ENCODE data around the gene SLC9A3.

Gene SLC9A3

DNA sequence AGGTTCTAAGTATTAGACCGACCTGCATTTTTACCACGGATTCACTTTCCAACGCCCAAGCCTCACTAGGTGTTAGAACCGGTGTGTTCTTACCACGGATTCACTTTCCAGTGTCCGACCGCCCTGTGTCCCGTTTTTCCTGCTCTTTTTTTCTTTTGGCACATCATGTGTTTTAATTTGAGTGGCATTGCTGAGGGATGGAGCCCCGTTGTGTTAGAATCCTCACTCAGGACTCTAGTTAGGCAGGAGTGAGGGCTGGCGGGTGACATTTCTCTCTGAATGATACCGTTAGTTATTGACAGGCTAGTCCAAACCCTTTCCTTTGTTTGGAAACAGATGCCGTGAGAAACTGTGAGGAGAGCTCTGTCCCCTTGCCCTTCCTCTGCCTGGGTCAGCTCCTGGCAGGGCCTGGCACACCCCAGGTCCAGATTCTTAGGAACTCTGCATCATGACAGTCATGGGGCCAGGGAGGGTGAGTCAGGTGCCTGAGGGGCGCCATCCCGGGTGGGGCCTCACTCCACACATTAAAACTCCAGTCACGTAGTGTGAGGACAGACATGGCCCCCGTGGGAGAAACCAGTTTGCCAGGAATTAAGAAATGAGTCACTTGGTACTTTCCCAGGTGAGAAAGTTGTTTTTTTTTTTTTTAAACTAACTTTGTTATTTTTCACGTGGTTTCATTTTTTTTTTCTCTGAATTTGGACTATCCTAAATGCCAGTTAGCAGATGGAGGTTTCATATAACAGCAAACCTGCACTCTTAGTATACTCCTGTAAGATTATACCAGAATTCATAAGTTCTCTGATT, 65.5 kb downstream of the SLC9A3 start:
- DNase-seq (ENCODE audit: low spot score), result peak; percentile 27

GRCh38 chr5:457195-457961, 66.9 kb downstream of the SLC9A3 start:
- DNase-seq (ENCODE audit: low spot score), result no peak

DNA sequence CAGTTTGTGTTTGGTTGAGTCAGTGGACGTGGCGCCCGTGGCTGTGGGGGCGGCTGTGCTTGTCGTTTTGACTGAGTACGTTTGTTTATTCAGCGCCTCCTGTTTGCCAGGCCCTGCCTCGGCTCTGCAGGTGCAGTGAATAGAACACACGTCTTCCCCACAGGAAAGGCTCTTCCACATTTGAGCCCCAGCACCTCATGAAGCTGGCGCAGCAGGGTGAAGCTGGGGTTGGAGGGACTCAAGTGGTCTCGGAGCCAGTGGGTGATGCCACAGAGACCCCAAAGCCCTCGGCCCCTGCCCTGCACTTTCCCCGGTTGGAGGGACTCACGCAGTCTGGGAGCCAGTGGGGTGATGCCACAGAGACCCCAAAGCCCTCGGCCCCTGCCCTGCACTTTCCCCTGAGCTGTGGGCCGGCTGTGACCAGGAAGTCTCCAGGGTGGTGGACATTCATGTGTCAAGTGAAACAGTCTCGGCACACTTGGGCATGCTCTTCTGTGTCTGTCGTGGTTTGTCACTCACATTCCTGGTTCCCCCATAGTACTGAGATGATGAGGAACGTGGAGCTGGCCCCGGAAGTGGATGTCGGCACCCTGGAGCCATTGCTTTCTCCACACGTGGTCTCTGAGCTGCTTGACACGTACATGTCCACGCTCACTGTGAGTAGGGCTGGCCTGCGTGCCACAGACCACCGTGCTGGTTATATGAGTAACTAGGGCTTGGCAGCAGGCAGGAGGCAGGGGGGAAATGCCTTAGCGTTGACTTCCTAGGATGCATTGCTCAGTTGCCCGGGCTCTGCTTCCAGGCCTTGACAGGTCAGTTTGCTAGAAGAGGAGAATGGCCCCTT, 67.7 kb downstream of the SLC9A3 start:
- no peak for DNase-seq (ENCODE audit: low spot score)

GRCh38 chr5:455806-456205, 68.4 kb downstream of the SLC9A3 start:
- no peak for DNase-seq (ENCODE audit: low spot score)

GRCh38 chr5:454936-455335, 69.3 kb downstream of the SLC9A3 start:
- DNase-seq (ENCODE audit: low spot score), result no peak

GRCh38 chr5:453725-454481, 70.3 kb downstream of the SLC9A3 start:
- DNase-seq (ENCODE audit: low spot score), result no peak

GRCh38 chr5:452978-453710, 71.1 kb downstream of the SLC9A3 start:
- DNase-seq (ENCODE audit: low spot score), result no peak

DNA sequence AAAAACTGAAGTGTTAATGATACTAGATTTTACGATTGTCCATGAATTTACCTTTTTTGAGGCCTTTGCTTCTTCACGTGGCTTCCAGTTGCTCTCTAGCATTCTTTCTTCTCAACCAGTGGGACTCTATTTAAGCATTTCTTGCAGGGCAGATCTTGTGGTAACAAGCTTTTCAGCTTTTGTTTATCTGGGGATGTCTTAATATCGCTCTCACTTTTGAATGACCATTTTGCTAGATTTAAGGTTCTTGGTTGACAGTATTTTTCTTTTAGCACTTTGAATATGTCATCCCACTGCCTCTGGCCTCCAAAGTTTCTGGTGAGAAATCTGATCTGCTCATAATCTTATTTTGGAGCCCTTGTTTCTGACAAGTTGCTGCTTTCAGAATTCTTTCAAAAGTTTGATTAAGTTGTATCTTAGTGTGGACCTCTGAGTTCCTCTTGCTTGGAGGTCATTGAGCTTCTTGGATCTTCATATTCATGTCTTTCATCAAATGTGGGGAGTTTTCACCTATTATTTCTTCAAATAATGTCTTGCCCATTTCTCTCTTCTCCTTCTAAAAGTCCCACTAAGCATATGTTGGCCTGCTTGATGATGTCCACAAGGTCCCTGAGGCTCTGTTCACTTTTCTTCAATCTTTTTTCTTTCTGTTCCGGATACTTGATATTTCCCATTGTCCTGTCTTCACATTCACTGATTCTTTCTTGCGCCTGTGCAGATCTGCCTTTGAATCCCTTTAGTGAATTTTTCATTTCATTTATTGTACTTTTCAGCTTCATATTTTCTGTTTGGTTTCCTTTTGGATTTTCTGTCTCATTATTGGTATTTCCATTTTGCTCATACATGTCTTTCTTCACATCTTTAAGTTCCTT, 72.4 kb downstream of the SLC9A3 start:
- no peak for DNase-seq (ENCODE audit: low spot score)

GRCh38 chr5:449151-449550, 75.1 kb downstream of the SLC9A3 start:
- DNase-seq (ENCODE audit: low spot score), result no peak

DNA sequence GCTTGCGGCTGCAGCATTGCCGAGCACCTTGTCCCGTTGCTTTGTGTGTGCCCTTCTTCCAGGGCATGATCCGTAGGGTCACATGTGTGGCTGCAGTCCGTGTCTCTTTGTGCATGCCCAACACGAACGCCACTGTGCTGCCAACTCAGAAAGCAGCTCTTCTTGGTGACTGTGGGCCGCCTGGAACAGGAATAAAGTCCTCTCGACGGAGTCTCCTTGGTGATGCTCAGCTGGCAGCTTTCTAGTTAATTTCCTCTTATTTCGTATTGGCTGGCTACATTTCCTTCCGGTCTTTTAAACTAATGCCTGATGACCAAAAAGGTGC, 75.5 kb downstream of the SLC9A3 start:
- DNase-seq (ENCODE audit: low spot score), result no peak

DNA sequence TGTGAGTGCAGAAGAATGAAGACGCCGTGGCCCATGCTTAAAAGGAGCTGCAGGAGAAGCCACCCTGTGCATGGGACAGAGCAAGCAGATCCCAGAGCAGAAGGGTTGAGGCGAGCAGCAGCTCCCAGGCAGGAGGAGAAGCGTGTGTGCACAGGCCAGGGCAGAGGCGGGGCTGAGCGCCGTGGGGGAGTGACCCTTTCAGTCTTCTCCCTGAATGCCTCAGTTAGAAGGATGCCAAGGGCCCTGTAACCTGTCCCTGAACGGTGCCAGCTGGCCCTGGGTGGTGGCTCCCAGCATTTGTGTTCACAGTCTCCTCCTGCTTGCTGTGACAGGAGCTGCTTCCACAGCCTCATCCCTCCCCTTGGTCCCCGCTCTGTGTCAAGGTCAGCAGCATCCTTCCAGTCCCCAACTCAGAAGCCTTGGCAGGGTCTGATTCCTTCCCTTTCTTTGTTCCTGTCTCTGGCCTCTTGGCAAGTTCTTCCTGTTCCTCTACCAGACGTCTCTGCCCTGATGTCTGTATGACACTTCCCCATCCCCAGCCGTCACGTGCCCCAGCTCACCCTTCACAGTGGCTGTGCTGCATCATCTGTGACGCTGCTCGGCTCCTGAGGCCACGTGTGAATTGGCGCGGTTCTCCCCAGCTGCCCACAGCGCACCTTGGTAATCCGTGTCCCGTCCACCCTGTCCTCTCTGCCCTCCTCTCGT, 76.0 kb downstream of the SLC9A3 start:
- DNase-seq (ENCODE audit: low spot score), result no peak

DNA sequence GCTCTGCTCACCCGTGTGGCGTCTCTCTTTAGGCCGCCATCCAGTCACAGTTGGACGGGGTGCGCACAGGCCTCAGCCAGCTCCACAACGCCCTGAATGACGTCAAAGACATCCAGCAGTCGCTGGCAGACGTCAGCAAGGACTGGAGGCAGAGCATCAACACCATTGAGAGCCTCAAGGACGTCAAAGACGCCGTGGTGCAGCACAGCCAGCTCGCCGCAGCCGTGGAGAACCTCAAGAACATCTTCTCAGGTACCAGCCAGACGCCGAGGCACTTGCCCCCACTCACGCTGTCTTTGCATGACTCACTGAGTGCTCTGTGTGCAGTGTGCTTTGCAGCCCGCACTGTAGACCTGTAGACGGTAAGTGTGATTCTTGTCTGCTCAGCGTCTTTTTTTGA, 76.7 kb downstream of the SLC9A3 start:
- DNase-seq (ENCODE audit: low spot score), result no peak

GRCh38 chr5:446883-447263, 77.4 kb downstream of the SLC9A3 start:
- peak; percentile 54 for DNase-seq (ENCODE audit: low spot score)

DNA sequence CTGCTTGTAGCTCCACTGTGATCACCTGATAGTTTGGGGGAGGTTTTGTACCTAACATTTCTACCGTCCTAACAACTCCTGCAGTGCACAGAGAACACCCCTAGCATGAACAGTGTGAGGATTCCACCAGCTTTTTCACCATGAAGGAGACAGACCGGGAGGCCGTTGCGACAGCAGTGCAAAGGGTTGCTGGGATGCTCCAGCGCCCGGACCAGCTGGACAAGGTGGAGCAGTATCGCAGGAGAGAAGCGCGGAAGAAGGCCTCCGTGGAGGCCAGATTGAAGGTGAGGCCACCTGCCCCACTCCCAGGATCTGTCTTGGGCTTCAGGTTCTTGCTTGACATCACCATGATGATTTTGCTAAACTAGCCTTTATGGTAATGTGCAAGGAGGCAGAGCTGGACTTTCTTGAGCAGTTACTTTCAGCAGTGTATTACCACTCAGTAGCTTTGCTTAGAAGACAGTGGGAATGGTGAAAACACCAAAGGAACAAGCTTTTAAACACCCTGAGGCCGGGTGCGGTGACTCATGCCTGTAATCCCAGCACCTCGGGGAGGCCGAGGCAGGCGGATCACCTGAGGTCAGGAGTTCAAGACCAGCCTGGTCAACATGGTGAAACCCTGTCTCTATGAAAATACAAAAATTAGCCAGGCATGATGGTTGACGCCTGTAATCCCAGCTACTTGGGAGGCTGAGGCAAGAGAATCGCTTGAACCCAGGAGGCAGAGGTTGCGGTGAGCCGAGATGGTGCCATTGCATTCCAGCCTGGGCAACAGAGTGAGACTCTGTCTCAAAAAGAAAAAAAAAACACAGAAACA, 78.0 kb downstream of the SLC9A3 start:
- DNase-seq (ENCODE audit: low spot score), result no peak

- DNase-seq (ENCODE audit: low spot score), result no peak
Observed at GRCh38 chr5:445591-445990, 78.7 kb downstream of the SLC9A3 start.

GRCh38 chr5:444226-444625, 80.0 kb downstream of the SLC9A3 start:
- no peak for DNase-seq (ENCODE audit: low spot score)

- DNase-seq (ENCODE audit: low spot score), result no peak
Observed at GRCh38 chr5:443239-444151, 80.8 kb downstream of the SLC9A3 start.

Data from LoVo (cell line).